Lower leg skin (tissue), 3 donors: ENCODE measurements around the gene TFG.

Source experiments
- POLR2A ChIP-seq, 2 donors: fragments of 450-650 bp; IDR thresholded peaks; one replicate each; pipeline ENCODE4 v1.6.1; 2016 to 2017; ENCODE audit warnings: antibody characterized with exemption in 2 of 2, mild to moderate bottlenecking in 1 of 2, moderate library complexity in 1 of 2
- TF ChIP-seq, protein P1 (sequence below), 3 donors: fragments of 450-650 bp; IDR thresholded peaks; one replicate each; pipeline ENCODE4 v1.5.1; 2016; ENCODE audit warnings: antibody characterized with exemption in 3 of 3, mild to moderate bottlenecking in 3 of 3, moderate library complexity in 2 of 3

DNA sequence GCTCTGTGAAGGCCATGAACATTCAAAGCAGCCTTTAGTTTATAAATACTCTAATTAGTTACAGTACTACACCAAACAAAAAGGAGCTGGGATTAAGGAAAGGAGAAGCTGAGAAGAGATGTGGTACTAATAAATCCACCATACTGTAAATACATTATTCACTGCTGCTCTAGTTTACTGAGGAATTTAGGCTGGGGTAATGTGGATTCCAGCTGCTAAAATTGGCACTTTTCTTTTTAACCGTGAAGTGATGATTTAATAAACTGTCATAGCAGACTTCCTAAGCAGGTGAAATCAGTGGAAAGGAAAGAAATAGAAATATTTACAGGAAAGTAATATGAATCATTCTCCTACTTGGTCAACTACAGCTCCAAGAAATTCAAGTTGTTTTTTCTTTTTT, 88.7 kb downstream of the TFG start:
- TF ChIP-seq, protein P1, sequence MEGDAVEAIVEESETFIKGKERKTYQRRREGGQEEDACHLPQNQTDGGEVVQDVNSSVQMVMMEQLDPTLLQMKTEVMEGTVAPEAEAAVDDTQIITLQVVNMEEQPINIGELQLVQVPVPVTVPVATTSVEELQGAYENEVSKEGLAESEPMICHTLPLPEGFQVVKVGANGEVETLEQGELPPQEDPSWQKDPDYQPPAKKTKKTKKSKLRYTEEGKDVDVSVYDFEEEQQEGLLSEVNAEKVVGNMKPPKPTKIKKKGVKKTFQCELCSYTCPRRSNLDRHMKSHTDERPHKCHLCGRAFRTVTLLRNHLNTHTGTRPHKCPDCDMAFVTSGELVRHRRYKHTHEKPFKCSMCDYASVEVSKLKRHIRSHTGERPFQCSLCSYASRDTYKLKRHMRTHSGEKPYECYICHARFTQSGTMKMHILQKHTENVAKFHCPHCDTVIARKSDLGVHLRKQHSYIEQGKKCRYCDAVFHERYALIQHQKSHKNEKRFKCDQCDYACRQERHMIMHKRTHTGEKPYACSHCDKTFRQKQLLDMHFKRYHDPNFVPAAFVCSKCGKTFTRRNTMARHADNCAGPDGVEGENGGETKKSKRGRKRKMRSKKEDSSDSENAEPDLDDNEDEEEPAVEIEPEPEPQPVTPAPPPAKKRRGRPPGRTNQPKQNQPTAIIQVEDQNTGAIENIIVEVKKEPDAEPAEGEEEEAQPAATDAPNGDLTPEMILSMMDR (IDR thresholded peaks at IDR 0.05), result no peak
- TF ChIP-seq POLR2A (IDR thresholded peaks at IDR 0.05), result no peak
